Ovary (tissue), 3 donors: ENCODE data around the gene SMARCB1.

ENCODE experiments used
- EP300 ChIP-seq: sonication (generic); formaldehyde crosslinking; IDR thresholded peaks from one replicate; pipeline ENCODE4 v1.6.1; 2017; ENCODE audit warnings: antibody characterized with exemption
- POLR2A ChIP-seq: fragments of 450-650 bp; IDR thresholded peaks from one replicate; pipeline ENCODE4 v1.6.1; 2017; ENCODE audit warnings: antibody characterized with exemption, mild to moderate bottlenecking, moderate library complexity
- TF ChIP-seq, protein P1 (sequence below), 3 donors: fragments of 450-650 bp in 2 of 3; fragments of 200-600 bp in 1 of 3; IDR thresholded peaks; one replicate each; pipeline versions ENCODE4 v1.5.1 to v1.8.0; 2016 to 2022; ENCODE audit warnings: antibody characterized with exemption in 3 of 3, mild to moderate bottlenecking in 1 of 3
- donor health status: DM: no; HTN: no; CAD: no.

DNA sequence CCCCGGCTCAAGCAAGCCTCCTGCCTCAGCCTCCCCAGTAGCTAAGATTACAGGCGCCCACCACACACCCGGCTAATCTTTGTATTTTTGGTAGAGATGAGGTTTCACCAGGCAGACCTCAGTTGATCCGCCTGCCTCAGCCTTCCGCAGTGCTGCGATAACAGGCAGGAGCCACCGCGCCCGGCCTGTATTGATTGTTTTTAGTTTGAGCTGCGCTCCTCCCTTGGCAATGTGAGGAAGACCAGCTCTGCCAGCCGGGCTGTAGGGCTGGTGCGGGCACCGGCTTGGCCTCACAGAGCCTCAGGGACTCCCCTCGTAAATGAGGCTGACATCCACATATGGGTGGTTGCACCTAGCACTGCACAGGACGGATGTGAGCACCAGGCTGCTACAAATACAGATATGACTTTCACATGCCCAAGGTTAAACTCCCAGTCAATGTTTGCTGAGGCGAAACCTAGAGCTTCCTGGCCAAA lies 63.4 kb downstream of the SMARCB1 start:
- TF ChIP-seq, protein P1, sequence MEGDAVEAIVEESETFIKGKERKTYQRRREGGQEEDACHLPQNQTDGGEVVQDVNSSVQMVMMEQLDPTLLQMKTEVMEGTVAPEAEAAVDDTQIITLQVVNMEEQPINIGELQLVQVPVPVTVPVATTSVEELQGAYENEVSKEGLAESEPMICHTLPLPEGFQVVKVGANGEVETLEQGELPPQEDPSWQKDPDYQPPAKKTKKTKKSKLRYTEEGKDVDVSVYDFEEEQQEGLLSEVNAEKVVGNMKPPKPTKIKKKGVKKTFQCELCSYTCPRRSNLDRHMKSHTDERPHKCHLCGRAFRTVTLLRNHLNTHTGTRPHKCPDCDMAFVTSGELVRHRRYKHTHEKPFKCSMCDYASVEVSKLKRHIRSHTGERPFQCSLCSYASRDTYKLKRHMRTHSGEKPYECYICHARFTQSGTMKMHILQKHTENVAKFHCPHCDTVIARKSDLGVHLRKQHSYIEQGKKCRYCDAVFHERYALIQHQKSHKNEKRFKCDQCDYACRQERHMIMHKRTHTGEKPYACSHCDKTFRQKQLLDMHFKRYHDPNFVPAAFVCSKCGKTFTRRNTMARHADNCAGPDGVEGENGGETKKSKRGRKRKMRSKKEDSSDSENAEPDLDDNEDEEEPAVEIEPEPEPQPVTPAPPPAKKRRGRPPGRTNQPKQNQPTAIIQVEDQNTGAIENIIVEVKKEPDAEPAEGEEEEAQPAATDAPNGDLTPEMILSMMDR (IDR thresholded peaks at IDR 0.05): no peak
- TF ChIP-seq POLR2A (no peak), EP300 (no peak)
